Gastroesophageal sphincter (tissue), 4 donors: ENCODE data around the gene GRIK2. TPM values are rescaled to one million over a fixed set of nuclear protein-coding genes. Genes with fewer than 3 reads are reported as not detected.

ENCODE experiments used
- ATAC-seq: fragments of 150-250 bp; one replicate; pipeline ENCODE4 v1.9.1; 2016; ENCODE audit warnings: mild to moderate bottlenecking, moderate library complexity
- H3K27ac ChIP-seq, 4 donors: fragments of 200-600 bp; sonication (generic) in 3 of 4; 1 replicate in 3 of 4; 2 replicates in 1 of 4; pipeline ENCODE4 v1.5.1; 2016 to 2019
- H3K27me3 ChIP-seq: fragments of 200-600 bp; sonication (generic); one replicate; pipeline ENCODE4 v1.5.1; 2019
- H3K36me3 ChIP-seq, 2 donors: fragments of 200-600 bp; sonication (generic); one replicate each; pipeline ENCODE4 v1.5.1; 2019; ENCODE audit warnings: control low read depth in 1 of 2
- H3K4me1 ChIP-seq, 3 donors: fragments of 200-600 bp; sonication (generic); 1 replicate in 2 of 3; 2 replicates in 1 of 3; pipeline ENCODE4 v1.5.1; 2016 to 2019; ENCODE audit warnings: control low read depth in 2 of 3
- H3K4me3 ChIP-seq, 2 donors: fragments of 200-600 bp; sonication (generic); one replicate each; pipeline ENCODE4 v1.5.1; 2019; ENCODE audit warnings: mild to moderate bottlenecking in 1 of 2, moderate library complexity in 1 of 2
- H3K9me3 ChIP-seq, 3 donors: fragments of 200-600 bp; sonication (generic); one replicate each; pipeline ENCODE4 v1.5.1; 2017 to 2019; ENCODE audit warnings: control low read depth in 2 of 3
- EP300 ChIP-seq: sonication (generic); formaldehyde crosslinking; IDR thresholded peaks from one replicate; pipeline ENCODE4 v1.6.1; 2017; ENCODE audit warnings: antibody characterized with exemption, mild to moderate bottlenecking
- POLR2A ChIP-seq, 2 donors: fragments of 450-650 bp; IDR thresholded peaks; one replicate each; pipeline ENCODE4 v1.6.1; 2017; ENCODE audit warnings: antibody characterized with exemption in 2 of 2, mild to moderate bottlenecking in 2 of 2, moderate library complexity in 1 of 2
- POLR2AphosphoS5 ChIP-seq: sonication (generic); formaldehyde crosslinking; IDR thresholded peaks from one replicate; pipeline ENCODE4 v1.6.1; 2017; ENCODE audit warnings: antibody characterized with exemption
- WGBS, 2 donors: methylation state at CpG; one replicate each; pipeline ENCODE4 v1.1.5; 2018; ENCODE audit warnings: low coverage in 1 of 2; 5-methylcytosine and 5-hydroxymethylcytosine counted together
- total RNA-seq, 4 donors: library from RNA; depleted of rRNA; stranded (reverse); fragments of >200 nt; gene quantifications; one replicate each; pipeline ENCODE4 v1.1.0, GENCODE V29; 2016
- TF ChIP-seq, protein P1 (sequence below), 4 experiments: fragments of 200-600 bp in 2 of 4; fragments of 450-650 bp in 2 of 4; sonication (generic) in 1 of 4; IDR thresholded peaks; one replicate each; pipeline ENCODE4 v1.5.1; 2017 to 2019; ENCODE audit warnings: antibody characterized with exemption in 4 of 4, mild to moderate bottlenecking in 2 of 4, moderate library complexity in 2 of 4

GRIK2 gene
- total RNA-seq, 4 donors from 2014 or later = 0.82 to 2.2 (median 1.0) TPM

GRCh38 chr6:101534386-101534785 lies 140.9 kb downstream of the GRIK2 start:
- ATAC-seq = no peak
- TF ChIP-seq EP300 = no peak
- TF ChIP-seq, protein P1, sequence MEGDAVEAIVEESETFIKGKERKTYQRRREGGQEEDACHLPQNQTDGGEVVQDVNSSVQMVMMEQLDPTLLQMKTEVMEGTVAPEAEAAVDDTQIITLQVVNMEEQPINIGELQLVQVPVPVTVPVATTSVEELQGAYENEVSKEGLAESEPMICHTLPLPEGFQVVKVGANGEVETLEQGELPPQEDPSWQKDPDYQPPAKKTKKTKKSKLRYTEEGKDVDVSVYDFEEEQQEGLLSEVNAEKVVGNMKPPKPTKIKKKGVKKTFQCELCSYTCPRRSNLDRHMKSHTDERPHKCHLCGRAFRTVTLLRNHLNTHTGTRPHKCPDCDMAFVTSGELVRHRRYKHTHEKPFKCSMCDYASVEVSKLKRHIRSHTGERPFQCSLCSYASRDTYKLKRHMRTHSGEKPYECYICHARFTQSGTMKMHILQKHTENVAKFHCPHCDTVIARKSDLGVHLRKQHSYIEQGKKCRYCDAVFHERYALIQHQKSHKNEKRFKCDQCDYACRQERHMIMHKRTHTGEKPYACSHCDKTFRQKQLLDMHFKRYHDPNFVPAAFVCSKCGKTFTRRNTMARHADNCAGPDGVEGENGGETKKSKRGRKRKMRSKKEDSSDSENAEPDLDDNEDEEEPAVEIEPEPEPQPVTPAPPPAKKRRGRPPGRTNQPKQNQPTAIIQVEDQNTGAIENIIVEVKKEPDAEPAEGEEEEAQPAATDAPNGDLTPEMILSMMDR (IDR thresholded peaks at IDR 0.05) = no peak
- no peak for TF ChIP-seq POLR2AphosphoS5
- TF ChIP-seq POLR2A (IDR thresholded peaks at IDR 0.05) = no peak
- Histone ChIP-seq H3K4me3 (no peak overlapping the region), H3K27ac (no peak overlapping the region), H3K4me1 (no peaks in the 10 kb centered on the region), H3K27me3 (no peaks in the 10 kb centered on the region), H3K9me3 (no peaks in the 10 kb centered on the region), H3K36me3 (no peaks in the 10 kb centered on the region)
- WGBS, 2 donors = 63 to 86% methylated on average over 2 of the region's 2 CpGs

DNA sequence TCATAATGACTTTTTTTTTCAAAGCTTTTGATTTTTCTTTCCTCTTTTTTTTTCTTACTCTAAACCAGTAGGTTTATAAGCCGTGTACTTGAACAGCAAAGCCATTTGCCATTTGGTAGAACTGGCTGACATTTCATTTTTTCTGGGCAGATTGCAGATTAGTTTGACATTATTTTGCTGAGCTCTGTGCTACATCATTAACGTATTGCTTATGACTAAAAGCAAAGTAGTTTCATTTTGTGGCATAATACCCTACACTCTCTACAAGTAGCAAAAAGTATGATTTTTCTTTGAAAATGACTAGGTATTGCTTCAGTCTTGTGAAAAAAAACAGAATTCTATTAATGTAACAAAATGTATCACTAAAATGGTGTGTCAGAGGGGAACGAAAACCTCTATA lies 141.3 kb downstream of the GRIK2 start:
- Histone ChIP-seq H3K4me1 (no peaks in the 10 kb centered on the region), H3K27ac (no peak overlapping the region), H3K27me3 (no peaks in the 10 kb centered on the region), H3K9me3 (no peaks in the 10 kb centered on the region), H3K4me3 (no peak overlapping the region), H3K36me3 (no peaks in the 10 kb centered on the region)
- WGBS, 2 donors = 33 to 37% methylated on average over 3 of the region's 3 CpGs
- no peak for ATAC-seq
- TF ChIP-seq EP300 = no peak
- TF ChIP-seq POLR2AphosphoS5 = no peak
- no peak for TF ChIP-seq POLR2A (IDR thresholded peaks at IDR 0.05)
- TF ChIP-seq, protein P1 (IDR thresholded peaks at IDR 0.05) = no peak

DNA sequence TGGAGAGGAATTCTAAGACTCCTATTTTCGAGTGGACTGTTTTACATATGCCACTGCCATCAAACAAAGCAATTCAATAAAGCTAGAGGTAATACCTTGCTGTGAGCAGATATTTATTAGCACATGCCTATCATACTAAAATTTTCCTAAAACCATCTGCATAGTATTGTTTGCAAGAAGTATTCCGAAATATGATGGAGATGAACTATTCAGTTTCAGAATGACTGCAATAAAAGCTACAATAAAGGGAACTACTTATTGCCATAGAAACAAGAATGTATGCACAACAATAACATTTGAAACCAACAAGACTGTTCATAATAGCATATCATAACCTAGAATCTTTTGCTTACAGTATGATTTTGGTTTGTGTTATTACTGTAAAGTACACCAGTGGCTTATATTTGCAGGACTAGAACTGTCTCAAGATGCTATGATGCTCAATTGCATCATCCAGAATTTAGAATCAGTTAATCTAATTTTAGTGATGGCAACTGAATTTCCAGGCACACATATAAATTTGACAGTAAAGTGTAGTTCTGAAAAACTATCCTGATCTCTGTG lies 144.3 kb downstream of the GRIK2 start:
- no peak overlapping the region for H3K27ac ChIP-seq
- ATAC-seq = no peak
- WGBS, 2 donors = 66 to 68% methylated on average over 2 of the region's 2 CpGs
- no peaks in the 10 kb centered on the region for H3K36me3 ChIP-seq
- no peak for TF ChIP-seq POLR2A (IDR thresholded peaks at IDR 0.05)
- TF ChIP-seq, protein P1 (IDR thresholded peaks at IDR 0.05) = no peak
- TF ChIP-seq POLR2AphosphoS5 = no peak
- no peak for TF ChIP-seq EP300
- no peaks in the 10 kb centered on the region for H3K4me1 ChIP-seq
- no peaks in the 10 kb centered on the region for H3K9me3 ChIP-seq
- no peak overlapping the region for H3K4me3 ChIP-seq
- no peaks in the 10 kb centered on the region for H3K27me3 ChIP-seq

GRCh38 chr6:101539510-101540245 lies 146.2 kb downstream of the GRIK2 start:
- no peaks in the 10 kb centered on the region for H3K36me3 ChIP-seq
- no peaks in the 10 kb centered on the region for H3K27me3 ChIP-seq
- H3K27ac ChIP-seq = no peak overlapping the region
- TF ChIP-seq POLR2A (IDR thresholded peaks at IDR 0.05) = no peak
- TF ChIP-seq POLR2AphosphoS5 = no peak
- TF ChIP-seq, protein P1 (IDR thresholded peaks at IDR 0.05) = no peak
- TF ChIP-seq EP300 = no peak
- H3K4me1 ChIP-seq = no peaks in the 10 kb centered on the region
- no peak overlapping the region for H3K4me3 ChIP-seq
- 61 to 71% methylated on average over 3 to 4 of the region's 4 CpGs for WGBS, 2 donors
- no peaks in the 10 kb centered on the region for H3K9me3 ChIP-seq
- no peak for ATAC-seq

GRCh38 chr6:101541894-101542293 lies 148.4 kb downstream of the GRIK2 start:
- TF ChIP-seq, protein P1 (IDR thresholded peaks at IDR 0.05) = no peak
- TF ChIP-seq EP300 = no peak
- TF ChIP-seq POLR2A (IDR thresholded peaks at IDR 0.05) = no peak
- TF ChIP-seq POLR2AphosphoS5 = no peak
- Histone ChIP-seq H3K4me1 (no peaks in the 10 kb centered on the region), H3K27me3 (no peaks in the 10 kb centered on the region), H3K9me3 (no peaks in the 10 kb centered on the region), H3K27ac (no peak overlapping the region), H3K4me3 (no peak overlapping the region), H3K36me3 (no peaks in the 10 kb centered on the region)
- WGBS, 2 donors = 56 to 64% methylated on average over 1 to 2 of the region's 2 CpGs
- ATAC-seq = no peak
